GM18508 (cell line): ENCODE measurements around the gene XXYLT1.
"Not testable (repeated sequence)": the region's sequence is repeated elsewhere in the genome, so short reads cannot be mapped to it uniquely, and the experiment has no call there.

Source experiments
- ATAC-seq: cut with Tn5 transposase; IDR thresholded peaks from one replicate; pipeline ENCODE4 v1.9.1; 2021; ENCODE audit warnings: moderate number of reproducible peaks; ENCODE audit not compliant: insufficient read depth, unreplicated experiment

Gene XXYLT1

DNA sequence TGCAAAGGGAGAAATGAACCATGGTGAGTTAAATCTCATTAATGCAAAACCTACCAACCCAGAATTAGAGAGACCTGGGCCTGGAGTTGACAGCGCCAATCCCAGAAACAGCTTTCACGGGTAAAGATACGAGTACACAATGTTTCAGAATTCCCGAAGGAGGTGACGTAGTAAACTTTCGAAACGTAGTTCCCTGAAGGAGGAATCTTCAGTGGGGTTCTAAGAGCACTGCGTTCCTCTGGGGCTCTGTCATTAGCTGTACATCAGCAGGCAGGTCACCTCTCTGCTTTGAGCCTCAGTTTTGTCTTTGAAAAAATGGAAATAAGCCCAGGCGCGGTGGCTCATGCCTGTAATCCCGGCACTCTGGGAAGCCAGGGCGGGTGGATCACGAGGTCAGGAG, 152.3 kb downstream of the XXYLT1 start:
- no peak for ATAC-seq

DNA sequence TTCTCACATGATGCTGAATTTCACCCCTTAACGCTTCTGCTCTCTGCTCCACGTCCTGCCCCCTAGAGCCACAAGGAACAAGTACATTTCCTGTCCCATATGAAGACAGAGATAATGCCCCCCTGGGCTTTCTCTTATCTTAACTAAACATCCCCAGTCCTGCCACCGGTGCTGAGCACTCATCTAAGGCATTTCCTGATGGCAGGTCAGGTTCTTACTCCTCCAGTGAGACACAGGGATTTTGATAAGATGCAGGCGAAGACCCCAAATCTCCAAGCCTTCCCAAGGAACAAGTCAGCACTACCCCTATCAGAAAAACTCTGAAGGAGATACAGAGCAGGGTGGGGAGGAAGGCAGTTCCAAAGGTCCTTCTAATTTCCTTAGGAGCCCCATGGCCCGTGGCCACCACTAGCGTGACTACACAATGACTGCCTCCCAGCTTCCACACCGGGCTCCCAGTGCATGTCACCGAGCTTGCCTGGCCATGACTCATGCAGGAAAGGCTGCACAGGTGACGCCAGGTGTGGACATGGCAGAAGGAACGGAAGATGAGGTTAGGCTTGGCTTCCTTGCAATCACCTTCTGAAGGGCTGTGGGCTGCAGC, 152.9 kb downstream of the XXYLT1 start:
- no peak for ATAC-seq

DNA sequence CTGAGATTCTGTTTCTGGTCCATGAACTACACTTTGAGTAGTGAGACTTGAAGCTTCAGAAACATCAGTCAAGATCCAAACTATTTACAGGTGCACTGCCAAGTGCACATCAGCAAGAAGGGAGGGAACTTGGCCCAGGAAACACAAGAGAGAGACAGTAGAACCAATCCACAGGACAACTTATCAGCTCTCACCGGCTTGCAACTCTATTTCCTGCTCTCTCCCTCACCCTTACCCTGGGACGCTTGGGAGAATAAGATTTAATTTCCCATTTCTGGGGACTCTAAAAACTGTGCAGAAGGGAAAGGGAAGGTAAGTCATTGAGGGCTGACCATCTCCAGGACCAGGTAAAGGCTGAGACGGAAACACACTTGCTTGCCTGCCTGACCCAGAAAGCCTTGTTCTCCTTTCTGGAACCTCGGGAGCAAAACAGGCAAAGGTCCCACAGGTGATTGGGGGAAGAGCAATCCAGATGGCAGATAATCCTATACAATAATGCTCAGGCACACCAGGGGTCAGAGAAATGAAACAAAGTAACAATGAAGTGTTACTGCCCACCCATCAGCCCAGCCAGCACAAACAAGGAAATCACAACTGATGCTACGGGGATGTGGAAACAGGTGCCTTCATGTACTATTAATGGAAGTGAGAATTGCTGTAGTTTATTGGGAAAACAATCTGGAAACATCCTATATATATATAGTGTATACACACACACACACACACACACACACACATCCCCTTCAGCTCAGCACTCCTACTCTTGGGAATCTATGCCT, 154.4 kb downstream of the XXYLT1 start:
- no peak for ATAC-seq

DNA sequence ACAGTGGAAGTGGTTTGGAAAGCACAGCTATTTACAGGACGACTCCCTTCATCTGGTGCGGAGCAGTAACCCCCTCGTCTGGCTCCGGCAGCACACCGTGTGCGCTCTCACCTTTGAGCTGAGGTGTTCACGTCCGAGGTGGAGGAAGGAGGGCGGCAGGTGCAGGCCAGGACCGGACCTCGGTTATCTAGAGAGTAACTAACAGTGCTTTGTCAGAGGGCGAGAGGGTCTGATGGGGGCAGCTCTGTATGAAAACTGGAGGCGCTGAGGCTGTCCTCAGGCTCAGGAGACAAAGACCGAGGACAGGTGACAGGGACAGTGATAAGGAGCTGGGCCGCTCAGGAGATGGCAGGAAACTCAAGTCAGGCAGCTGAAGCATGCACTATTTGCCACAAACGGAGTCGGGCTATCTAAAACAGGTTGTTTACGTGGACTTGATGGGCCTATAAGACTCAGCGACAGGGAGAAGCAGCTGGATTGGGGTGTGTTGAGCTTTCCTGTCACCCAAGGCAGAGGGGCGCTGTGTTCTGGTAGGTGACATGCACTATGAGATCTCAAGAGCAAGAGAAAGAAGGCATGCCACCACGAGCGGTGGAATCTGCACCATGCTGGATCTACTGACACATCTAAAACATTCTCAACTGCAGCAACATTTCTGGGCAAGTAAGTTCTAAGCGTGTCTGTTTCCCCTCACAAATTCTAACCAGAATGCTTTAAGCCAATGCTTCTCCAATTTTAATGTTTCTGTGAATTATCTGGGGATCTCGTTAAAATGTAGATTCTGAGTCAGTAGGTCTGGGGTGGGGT, 155.2 kb downstream of the XXYLT1 start:
- no peak for ATAC-seq

DNA sequence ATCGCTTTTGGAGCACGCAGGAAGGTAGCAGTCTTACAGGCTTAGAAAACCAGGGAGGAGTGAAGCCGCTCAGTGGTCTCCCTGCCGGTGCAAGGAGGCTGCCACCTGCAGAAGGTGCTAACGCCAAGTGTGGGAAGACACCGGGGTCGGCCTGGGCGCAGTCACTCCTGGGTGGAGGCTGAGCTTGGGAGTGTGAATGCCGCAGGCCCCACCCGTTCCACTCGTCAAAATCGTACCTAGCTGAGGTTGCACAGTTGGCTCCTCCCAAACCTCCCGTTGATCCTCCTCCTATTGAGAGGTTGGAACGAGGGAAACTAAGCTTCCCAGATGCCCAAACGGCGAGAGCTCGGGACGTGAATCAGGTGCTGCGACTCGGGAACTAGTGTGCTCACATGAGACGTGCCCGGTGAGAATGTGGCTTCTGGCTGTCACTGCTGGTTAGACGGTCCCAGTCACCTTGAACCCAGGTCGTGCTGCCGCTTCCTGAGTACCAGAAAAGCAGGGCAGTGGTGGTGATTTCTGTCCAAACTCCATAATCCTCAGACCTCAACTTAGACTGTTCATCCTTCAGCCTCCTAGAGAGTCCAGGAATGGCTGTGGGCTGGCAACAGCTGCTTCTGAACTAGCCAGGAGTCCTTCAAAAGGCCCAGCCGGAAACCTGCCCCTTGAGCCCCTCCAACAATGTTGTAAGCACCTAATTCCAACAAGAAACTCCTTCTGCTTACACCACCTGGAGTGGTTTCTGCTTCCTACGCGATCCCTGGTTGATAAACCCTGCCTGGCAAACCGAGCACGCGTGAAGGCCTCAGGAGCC, 156.0 kb downstream of the XXYLT1 start:
- ATAC-seq, result no peak

DNA sequence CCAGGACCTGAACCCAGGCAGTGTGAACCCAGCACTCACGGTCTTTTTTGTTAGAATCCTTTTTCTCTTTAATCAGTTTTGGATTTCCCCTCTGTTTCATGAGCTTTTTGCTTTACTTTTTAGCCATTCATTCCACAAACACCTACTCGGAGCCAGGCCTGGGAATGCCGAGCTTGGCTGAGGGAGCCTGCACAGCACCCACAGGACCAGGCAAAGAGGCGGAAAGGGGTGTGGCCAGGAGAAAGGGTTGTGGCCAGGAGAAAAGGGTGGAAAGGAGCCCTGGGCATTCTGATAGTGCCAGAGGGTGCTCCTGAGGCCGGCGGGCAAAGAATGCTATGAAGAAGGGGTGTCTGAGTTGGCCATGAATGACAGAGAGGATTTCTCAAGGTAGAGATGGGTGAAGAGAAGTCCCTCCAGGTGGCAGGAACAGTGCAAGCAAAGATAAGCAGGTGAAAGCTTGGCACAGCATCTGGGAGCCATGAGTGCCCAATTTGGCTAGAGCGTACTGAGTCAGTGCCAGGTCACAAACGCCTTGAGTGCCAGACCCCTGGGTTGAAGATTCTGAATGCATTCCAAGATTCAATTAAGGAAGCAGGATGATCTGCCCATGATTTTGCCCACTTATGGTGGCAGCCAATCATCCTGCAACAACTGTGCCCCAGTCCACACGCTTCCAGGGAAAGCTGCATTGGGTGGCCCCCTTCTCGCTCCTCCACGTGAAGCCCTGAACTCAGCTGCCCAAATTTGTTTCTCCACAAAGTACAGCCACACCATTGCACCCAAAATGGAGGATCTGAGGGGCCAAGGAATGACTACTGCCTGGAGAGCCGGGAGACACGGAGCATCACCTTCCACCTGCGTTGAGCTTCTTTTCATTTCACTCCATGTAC, 157.2 kb downstream of the XXYLT1 start:
- no peak for ATAC-seq

DNA sequence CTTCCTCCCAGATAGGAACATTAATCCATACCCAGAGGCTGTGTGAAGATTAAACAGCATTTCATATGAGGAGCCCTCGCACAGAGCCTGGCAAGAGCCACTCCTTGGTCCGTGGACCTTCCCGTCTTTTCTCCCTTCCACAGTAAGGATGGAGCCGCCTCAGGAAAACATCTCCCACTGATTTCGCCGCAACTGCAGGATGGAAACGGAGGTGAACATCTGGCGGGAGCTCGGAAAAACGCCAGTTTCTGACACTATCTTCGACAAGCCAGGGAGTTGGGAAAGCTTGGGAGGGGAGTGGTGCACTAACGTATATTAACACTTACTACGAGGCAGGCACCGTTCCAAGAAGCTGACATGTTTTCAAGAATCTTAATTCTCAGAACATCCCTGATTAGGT, 157.9 kb downstream of the XXYLT1 start:
- ATAC-seq, result no peak

DNA sequence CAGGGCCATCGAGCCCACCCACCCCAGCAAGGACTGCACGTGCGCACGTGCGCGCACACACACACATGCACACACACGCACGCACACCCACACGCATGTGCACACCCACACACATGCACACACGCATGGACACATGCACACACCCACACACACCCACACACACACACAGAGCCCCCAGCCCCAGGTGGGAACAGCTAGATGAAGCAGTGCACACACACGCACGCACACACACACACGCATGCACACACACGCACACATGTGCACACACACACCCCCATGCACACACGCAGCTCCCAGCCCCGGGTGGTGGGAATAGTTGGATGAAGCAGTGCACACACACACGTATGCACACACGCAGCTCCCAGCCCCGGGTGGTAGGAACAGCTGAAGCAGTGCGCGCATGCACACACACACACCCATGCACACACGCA, 158.6 kb downstream of the XXYLT1 start:
- no peak for ATAC-seq

DNA sequence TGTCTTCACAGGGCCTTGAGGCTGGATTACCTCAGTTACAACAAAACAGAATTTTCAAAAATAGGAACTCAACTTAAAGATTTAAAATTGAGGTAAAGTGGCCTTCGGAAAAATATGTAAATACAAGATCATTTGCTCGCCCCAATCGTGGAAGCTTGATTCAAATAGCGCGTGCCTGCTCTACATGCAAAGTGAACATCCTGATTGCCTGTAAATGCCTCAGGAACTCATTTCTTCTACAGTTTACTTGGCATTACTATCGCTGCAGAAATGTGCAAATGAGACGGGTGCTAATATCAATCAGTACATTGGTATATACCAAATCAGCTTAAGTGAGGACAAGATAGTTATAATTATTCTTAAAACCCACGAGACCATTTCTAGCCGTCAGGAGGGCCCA, 159.2 kb downstream of the XXYLT1 start:
- no peak for ATAC-seq

DNA sequence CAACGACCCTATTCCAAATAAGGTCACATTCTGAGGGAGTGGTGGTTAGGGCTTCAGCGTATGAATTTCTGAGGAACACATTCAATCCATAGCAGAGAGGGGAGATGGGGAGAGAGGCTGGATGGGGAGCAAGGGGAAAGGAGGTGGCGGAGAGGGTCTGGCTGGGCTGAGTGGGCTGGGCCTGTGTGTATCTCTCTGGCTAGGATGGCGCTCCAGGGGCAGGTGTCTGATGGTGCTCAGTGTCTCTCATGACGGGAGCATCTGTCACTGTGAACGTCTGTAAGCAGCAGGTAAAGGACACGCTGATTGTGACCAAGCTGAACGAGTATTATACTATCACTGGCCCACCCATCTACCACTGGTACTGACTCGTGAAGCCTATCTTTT, 159.6 kb downstream of the XXYLT1 start:
- no peak for ATAC-seq

DNA sequence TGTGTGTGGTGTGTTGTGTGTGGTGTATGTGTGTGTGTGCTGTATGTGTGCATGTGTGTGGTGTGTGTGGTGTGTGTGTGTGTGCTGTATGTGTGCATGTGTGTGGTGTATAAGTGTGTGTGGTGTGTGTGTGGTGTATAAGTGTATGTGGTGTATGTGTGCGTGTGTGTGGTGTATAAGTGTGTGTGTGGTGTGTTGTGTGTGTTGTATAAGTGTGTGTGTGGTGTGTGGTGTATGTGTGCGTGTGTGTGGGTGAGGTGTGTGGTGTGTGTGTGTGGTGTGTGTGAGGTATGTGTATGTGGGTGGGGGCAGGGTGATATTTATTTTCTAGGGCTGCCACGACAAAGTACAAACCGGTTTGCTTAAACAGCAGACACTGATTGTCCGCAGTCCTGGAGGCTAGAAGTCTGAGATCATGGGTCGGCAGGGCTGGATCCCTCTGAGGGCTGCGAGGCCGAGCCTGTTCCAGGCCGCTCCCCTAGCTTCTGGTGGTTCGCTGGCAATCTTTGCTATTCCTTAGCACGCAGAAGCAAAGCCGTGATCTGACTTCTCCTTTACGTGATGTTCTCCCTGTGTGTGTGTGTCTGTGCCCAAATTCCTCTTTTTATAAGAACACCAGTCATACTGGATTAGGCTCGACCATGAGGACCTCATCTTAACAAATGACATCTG, 160.2 kb downstream of the XXYLT1 start:
- ATAC-seq, result no peak

DNA sequence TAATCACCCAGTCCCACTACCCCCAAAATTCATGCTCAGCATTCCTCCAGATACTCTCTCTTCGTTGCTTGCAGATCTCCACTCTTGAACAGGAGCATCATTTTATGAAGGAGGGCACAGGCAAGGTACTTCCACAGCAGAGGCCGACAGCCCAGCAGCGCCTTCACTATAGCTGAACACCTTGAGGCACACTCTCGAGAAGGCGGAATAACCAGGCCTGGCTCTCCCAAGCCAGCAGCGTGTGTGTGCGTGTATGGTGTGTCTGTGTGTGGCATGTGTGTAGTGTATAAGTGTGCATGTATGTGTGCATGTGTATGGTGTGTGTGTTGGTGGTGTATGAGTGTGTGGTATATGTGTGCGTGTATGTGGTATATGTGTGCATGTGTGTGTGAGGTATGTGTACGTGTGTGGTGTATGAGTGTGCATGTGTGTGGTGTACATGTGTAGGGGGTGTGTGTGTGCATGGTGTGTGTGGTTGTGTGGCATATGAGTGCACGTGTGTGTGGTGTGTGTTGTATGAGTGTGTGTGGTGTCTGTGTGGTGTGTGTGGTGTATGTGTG, 161.8 kb downstream of the XXYLT1 start:
- no peak for ATAC-seq

DNA sequence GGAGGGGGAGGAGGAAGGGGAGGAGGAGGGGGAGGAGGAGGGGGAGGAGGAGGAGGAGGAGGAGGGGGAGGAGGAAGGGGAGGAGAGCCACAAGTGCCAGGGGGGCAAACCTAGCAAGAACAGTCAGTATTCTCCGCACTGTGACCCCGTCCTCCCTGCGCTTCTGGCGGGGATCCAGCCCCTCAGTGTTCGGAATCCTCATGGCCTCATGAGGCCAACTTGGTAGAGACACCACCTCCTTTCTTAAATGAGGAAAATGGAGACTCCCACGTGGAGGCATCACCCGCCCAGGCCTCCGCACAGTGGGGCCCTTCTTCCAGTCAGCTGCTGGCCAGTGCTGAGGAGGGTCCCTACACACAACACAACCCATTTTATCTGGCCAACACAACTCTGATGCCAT, 163.4 kb downstream of the XXYLT1 start:
- no peak for ATAC-seq

DNA sequence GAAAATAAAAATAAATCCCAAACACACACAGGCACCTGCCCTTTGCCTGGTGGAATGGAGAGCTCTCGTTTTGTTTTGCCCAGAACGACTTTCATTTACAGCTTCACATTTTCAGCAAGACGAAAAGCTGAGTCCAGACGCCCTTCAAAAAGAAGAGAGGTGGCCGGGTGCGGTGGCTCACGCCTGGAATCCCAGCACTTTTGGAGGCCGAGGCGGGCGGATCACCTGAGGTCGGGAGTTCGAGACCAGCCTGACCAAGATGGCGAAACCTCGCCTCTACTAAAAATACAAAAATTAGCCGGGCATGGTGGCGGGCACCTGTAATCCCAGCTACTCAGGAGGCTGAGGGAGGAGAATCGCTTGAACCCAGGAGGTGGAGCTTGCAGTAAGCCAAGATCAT, 163.9 kb downstream of the XXYLT1 start:
- ATAC-seq, result not testable (repeated sequence)

DNA sequence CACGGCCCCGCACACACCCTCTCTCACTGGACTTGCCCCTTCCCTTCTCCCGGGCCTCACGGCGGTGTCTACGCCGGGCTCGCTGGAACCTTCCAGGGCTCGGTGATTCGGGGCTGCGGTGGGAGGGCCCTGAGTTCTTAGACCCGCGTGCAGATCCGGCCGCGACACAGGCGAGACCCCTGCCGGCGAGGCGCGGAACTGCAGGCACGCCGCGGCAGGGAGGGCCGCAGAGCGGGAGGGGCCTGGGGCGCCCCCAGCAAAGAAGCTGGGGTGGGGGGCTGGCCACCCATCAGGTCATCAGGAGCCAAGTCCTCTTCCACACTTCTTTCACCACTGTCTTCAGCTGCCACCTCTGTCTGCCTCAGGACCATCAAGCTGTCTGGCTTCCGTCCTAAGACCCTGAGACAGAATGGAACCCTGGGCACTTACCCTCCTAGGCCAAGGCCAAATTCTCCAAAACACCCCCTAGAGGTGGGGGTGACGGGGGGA, 164.5 kb downstream of the XXYLT1 start:
- ATAC-seq, result no peak

DNA sequence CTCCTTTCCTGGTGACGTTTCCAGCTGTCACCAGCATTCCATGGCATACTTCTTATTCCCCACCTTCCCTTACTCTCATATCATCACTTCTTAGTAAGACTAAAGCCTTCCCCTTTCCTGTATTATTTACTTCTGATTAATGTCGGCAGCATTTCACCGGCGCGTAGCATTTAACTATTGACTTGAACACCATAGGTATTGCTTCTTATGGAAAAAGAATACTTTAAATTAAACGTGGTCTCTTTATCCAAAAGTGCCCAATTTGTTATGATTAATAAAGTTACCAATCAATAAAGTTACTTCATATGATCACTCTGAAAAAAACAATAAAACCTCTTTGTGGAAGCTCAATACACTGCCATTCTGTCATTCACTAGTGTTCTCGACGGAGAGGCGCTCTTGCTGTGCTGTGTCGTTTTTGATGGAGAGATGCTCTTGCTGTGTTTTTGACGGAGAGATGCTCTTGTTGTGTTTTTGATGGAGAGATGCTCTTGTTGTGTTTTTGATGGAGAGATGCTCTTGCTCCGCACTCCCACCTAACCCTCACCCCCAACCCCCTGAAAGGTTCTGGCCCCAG, 165.0 kb downstream of the XXYLT1 start:
- ATAC-seq, result no peak

DNA sequence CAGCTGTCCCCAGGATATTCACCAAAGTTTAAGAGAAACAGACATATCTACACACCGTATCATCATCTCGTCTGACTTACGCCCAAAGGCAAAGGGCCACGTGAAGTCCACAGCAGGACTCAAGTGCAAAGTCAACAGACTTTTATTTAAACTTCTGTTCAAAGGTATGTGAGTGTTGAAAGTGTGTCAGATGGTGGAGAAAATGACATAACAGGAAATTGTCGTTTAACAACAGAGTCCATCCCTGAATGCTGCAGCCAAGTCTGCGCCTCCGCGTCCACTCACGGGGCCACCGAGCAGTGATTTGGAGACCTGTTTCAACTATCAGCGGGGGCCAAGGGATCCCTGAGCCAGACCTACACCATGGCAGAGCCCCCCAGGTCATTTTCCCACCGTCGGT, 165.6 kb downstream of the XXYLT1 start:
- ATAC-seq, result no peak

DNA sequence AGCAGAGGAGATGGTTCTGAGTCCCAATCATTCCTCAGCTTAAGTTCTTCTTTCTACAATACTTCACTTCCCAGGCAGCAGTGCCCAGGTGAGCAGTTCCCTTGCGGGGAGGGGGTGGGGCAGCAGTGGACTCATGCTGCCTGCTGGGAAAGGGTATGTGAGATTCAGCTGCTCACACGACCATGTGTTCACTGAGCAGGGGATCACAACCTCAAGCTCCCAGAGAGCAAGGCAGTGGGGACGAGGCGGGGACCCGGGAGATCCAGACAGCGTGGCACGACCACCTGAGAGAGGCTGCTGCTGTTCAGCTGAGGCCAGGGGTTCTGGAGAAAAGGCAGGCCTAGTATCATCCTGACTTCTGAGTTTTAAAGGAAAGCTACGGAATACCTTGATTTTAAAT, 166.6 kb downstream of the XXYLT1 start:
- no peak for ATAC-seq
